H1 (cell line): ENCODE measurements around the gene CASP4. TPM values are rescaled to one million over a fixed set of nuclear protein-coding genes. Genes with fewer than 3 reads are reported as not detected.

Experiments
- CTCF ChIA-PET: fragments of 300-600 bp; sonication (Branson Sonifier 250); formaldehyde crosslinking; loops from one replicate; lab custom pipeline; 2021; ENCODE audit not compliant: partially characterized antibody; lab: Charles Lee
- POLR2A ChIA-PET: fragments of 300-600 bp; sonication (Branson Sonifier 250); formaldehyde crosslinking; loops from one replicate; lab custom pipeline; 2021; ENCODE audit warnings: inconsistent platforms; ENCODE audit not compliant: partially characterized antibody; lab: Charles Lee
- DNase-seq, 2 experiments: peaks; one replicate each; pipeline versions ENCODE4 v3.0.0 to v3.0.0-alpha.2; 2010 to 2022; ENCODE audit warnings: low spot score in 2 of 2, low read depth in 1 of 2, mixed read lengths in 1 of 2
- FAIRE-seq: peaks from 2 replicates; lab custom pipeline; 2011; peaks lifted over from hg19 to GRCh38; lab: Jason Lieb, UNC
- H2AFZ ChIP-seq: 2 replicates; pipeline ENCODE4 v1.8.1; 2012; ENCODE audit warnings: low read length, inconsistent platforms
- H2AK5ac ChIP-seq: 2 replicates; pipeline ENCODE4 v1.6.1; 2013; ENCODE audit warnings: low read depth, low read length
- H2BK120ac ChIP-seq: replicated peaks from 2 replicates; pipeline ENCODE3; 2013; ENCODE audit warnings: low read depth, low read length, inconsistent platforms
- H2BK12ac ChIP-seq: 2 replicates; pipeline ENCODE4 v1.6.1; 2013; ENCODE audit warnings: low read depth, low read length
- H2BK15ac ChIP-seq: 2 replicates; pipeline ENCODE4 v1.6.1; 2013; ENCODE audit warnings: low read length
- H2BK20ac ChIP-seq: 2 replicates; pipeline ENCODE4 v1.6.1; 2013; ENCODE audit warnings: low read length
- H2BK5ac ChIP-seq: 2 replicates; pipeline ENCODE4 v1.6.1; 2013; ENCODE audit warnings: low read depth, low read length
- H3K14ac ChIP-seq: 2 replicates; pipeline ENCODE4 v1.6.1; 2013; ENCODE audit warnings: inconsistent platforms; ENCODE audit not compliant: insufficient read length
- H3K18ac ChIP-seq: 2 replicates; pipeline ENCODE4 v1.6.1; 2013; ENCODE audit warnings: low read length; ENCODE audit errors: extremely low read depth
- H3K23ac ChIP-seq: 2 replicates; pipeline ENCODE4 v1.6.1; 2013; ENCODE audit warnings: inconsistent platforms; ENCODE audit not compliant: insufficient read length
- H3K23me2 ChIP-seq: 2 replicates; pipeline ENCODE4 v1.6.1; 2013; ENCODE audit warnings: low read depth, low read length
- H3K27ac ChIP-seq: 2 replicates; pipeline ENCODE4 v1.6.1; 2011; ENCODE audit warnings: low read depth, low read length, inconsistent platforms
- H3K27me3 ChIP-seq, 4 experiments: replicated peaks in 1 of 4; 1 replicate in 1 of 4; 2 replicates in 3 of 4; pipeline versions ENCODE4 v1.6.1 to v1.8.1; 2011 to 2013; ENCODE audit warnings: low read length in 3 of 4, mild to moderate bottlenecking in 3 of 4, inconsistent platforms in 2 of 4, mixed read lengths in 2 of 4, moderate library complexity in 1 of 4; ENCODE audit not compliant: control insufficient read depth in 3 of 4, insufficient read depth in 3 of 4; ENCODE audit errors: extremely low read depth in 1 of 4
- H3K36me3 ChIP-seq, 4 experiments: 2 replicates each; pipeline versions ENCODE4 v1.6.1 to v1.8.1; 2011 to 2013; ENCODE audit warnings: mild to moderate bottlenecking in 4 of 4, low read length in 3 of 4, moderate library complexity in 2 of 4, control low read depth in 1 of 4, inconsistent platforms in 1 of 4; ENCODE audit not compliant: insufficient read depth in 4 of 4, control insufficient read depth in 2 of 4
- H3K4ac ChIP-seq: replicated peaks from 2 replicates; pipeline ENCODE3; 2013; ENCODE audit warnings: low read length, low read depth, mixed read lengths, inconsistent platforms; ENCODE audit not compliant: insufficient read length
- H3K4me1 ChIP-seq, 4 experiments: replicated peaks in 1 of 4; 1 replicate in 1 of 4; 2 replicates in 3 of 4; pipeline versions ENCODE4 v1.6.1 to v1.8.1; 2011 to 2013; ENCODE audit warnings: low read length in 3 of 4, inconsistent platforms in 2 of 4, mixed read lengths in 1 of 4; ENCODE audit not compliant: insufficient read depth in 4 of 4, control insufficient read depth in 3 of 4
- H3K4me2 ChIP-seq, 2 experiments: 2 replicates each; pipeline versions ENCODE4 v1.6.1 to v1.8.1; 2011 to 2013; ENCODE audit warnings: low read depth in 2 of 2, low read length in 2 of 2, control low read depth in 1 of 2, inconsistent platforms in 1 of 2, mild to moderate bottlenecking in 1 of 2; ENCODE audit not compliant: insufficient read depth in 1 of 2
- H3K4me3 ChIP-seq, 4 experiments: fragments of 200-600, 300-600 bp in 1 of 4; sonication (generic), shearing (Covaris generic), sonication (Bioruptor Twin) in 1 of 4; 2 replicates each; pipeline versions ENCODE4 v1.5.1 to v1.8.1; 2011 to 2016; ENCODE audit warnings: low read length in 4 of 4, low read depth in 3 of 4, control low read depth in 2 of 4, inconsistent platforms in 2 of 4, mild to moderate bottlenecking in 2 of 4, mixed read lengths in 1 of 4, moderate library complexity in 1 of 4; ENCODE audit not compliant: insufficient read depth in 2 of 4; ENCODE audit errors: extremely low read depth in 1 of 4
- H3K56ac ChIP-seq: replicated peaks from 2 replicates; pipeline ENCODE3; 2013; ENCODE audit warnings: low read depth, mild to moderate bottlenecking, mixed read lengths, low read length, inconsistent platforms; ENCODE audit not compliant: insufficient read length
- H3K79me1 ChIP-seq: 2 replicates; pipeline ENCODE4 v1.6.1; 2013; ENCODE audit warnings: low read depth, low read length, control low read depth
- H3K79me2 ChIP-seq, 2 experiments: 2 replicates each; pipeline versions ENCODE4 v1.6.1 to v1.8.1; 2012 to 2013; ENCODE audit warnings: low read length in 2 of 2, mild to moderate bottlenecking in 2 of 2, inconsistent platforms in 1 of 2; ENCODE audit not compliant: insufficient read depth in 2 of 2, control insufficient read depth in 1 of 2
- H3K9ac ChIP-seq, 4 experiments: replicated peaks in 1 of 4; 1 replicate in 1 of 4; 2 replicates in 3 of 4; pipeline versions ENCODE4 v1.6.1 to v1.8.1; 2011 to 2013; ENCODE audit warnings: low read depth in 3 of 4, low read length in 3 of 4, control low read depth in 2 of 4, mild to moderate bottlenecking in 2 of 4, moderate library complexity in 2 of 4, inconsistent platforms in 1 of 4; ENCODE audit errors: extremely low read depth in 1 of 4
- H3K9me3 ChIP-seq, 2 experiments: 2 replicates each; pipeline versions ENCODE4 v1.6.1 to v1.8.1; 2012 to 2013; ENCODE audit warnings: mild to moderate bottlenecking in 2 of 2, moderate library complexity in 2 of 2, control low read depth in 1 of 2, inconsistent platforms in 1 of 2, low read depth in 1 of 2, low read length in 1 of 2, mixed read lengths in 1 of 2; ENCODE audit not compliant: insufficient read depth in 2 of 2
- H4K20me1 ChIP-seq, 2 experiments: replicated peaks in 1 of 2; 2 replicates each; pipeline versions ENCODE3 to v1.8.1; 2011 to 2013; ENCODE audit warnings: inconsistent platforms in 2 of 2, low read length in 2 of 2, mild to moderate bottlenecking in 1 of 2; ENCODE audit not compliant: insufficient read depth in 2 of 2, control insufficient read depth in 1 of 2
- H4K5ac ChIP-seq: 2 replicates; pipeline ENCODE4 v1.6.1; 2013; ENCODE audit warnings: low read length, low read depth, mixed read lengths, inconsistent platforms; ENCODE audit not compliant: insufficient read length
- H4K8ac ChIP-seq: 2 replicates; pipeline ENCODE4 v1.8.0; 2013; ENCODE audit warnings: mild to moderate bottlenecking, moderate library complexity, low read length, inconsistent platforms; ENCODE audit not compliant: insufficient read depth; ENCODE audit errors: extremely low read depth
- H4K91ac ChIP-seq: replicated peaks from 2 replicates; pipeline ENCODE3; 2013; ENCODE audit warnings: low read length, mixed read lengths, inconsistent platforms; ENCODE audit not compliant: insufficient read length
- CBX8 ChIP-seq: fragments of 300-800, 300-1000 bp; sonication (generic); IDR thresholded peaks from 2 replicates; pipeline ENCODE4 v1.7.1; 2016; ENCODE audit warnings: low read depth, low read length, borderline replicate concordance
- E2F6 ChIP-seq: IDR thresholded peaks from 2 replicates; pipeline ENCODE4 v1.6.1; 2012; ENCODE audit warnings: inconsistent platforms
- EZH2 ChIP-seq: fragments of 200-600 bp; sonication (generic); IDR thresholded peaks from 2 replicates; pipeline ENCODE4 v1.7.1; 2012; ENCODE audit warnings: low read depth, mild to moderate bottlenecking, moderate library complexity, low read length, inconsistent platforms; ENCODE audit not compliant: severe bottlenecking
- GTF2F1 ChIP-seq: IDR thresholded peaks from 2 replicates; pipeline ENCODE4 v1.6.1; 2012; ENCODE audit warnings: low read depth, low read length, improper control_type of control experiment, borderline replicate concordance
- HDAC6 ChIP-seq: IDR thresholded peaks from one replicate; pipeline ENCODE4 v1.7.1; 2012; ENCODE audit warnings: low read depth, mild to moderate bottlenecking, inconsistent platforms, low read length, moderate library complexity
- JUN ChIP-seq: IDR thresholded peaks from 2 replicates; pipeline ENCODE4 v1.6.1; 2011; ENCODE audit warnings: low read depth, mild to moderate bottlenecking, improper control_type of control experiment, low read length
- MAFK ChIP-seq: IDR thresholded peaks from 2 replicates; pipeline ENCODE4 v1.6.1; 2012; ENCODE audit warnings: low read depth, mild to moderate bottlenecking, improper control_type of control experiment, low read length
- SIX5 ChIP-seq: IDR thresholded peaks from 2 replicates; pipeline ENCODE4 v1.6.1; 2011; ENCODE audit warnings: mild to moderate bottlenecking, low read depth, low read length
- SP1 ChIP-seq: IDR thresholded peaks from 2 replicates; pipeline ENCODE4 v1.6.1; 2011; ENCODE audit warnings: low read depth, low read length
- TAF7 ChIP-seq: optimal IDR thresholded peaks from 2 replicates; pipeline ENCODE3; 2011; ENCODE audit warnings: low read depth, mild to moderate bottlenecking, inconsistent platforms, low read length, moderate library complexity, borderline replicate concordance
- WGBS, 2 experiments: shearing (Covaris generic) in 1 of 2; methylation state at CpG; one replicate each; pipeline versions ENCODE4 v1.1.6 to v1.1.7; 2013 to 2015; ENCODE audit warnings: low lambda C conversion rate in 2 of 2, mixed read lengths in 2 of 2, inconsistent platforms in 1 of 2, low coverage in 1 of 2, missing lambda C conversion rate in 1 of 2; ENCODE audit not compliant: insufficient replicate concordance in 2 of 2, insufficient coverage in 1 of 2, insufficient read length in 1 of 2; ENCODE audit errors: extremely low coverage in 1 of 2, missing lambda C conversion rate in 1 of 2; 5-methylcytosine and 5-hydroxymethylcytosine counted together
- polyA plus RNA-seq, 7 experiments: library from polyadenylated mRNA; depleted of rRNA in 3 of 7; stranded (reverse) in 5 of 7; unstranded in 2 of 7; fragments of >200 nt in 5 of 7; fragments of 200-250 nt in 2 of 7; gene quantifications; 1 replicate in 5 of 7; 2 replicates in 1 of 7; 4 replicates in 1 of 7; pipeline versions ENCODE4 v1.2.1 to v1.2.3, GENCODE V29; 2011 to 2013; ENCODE audit warnings: missing spikeins in 2 of 7, mixed read lengths in 2 of 7
- total RNA-seq: library from RNA; stranded (reverse); fragmentation: NEBNext Ultra II Directional; extraction: Animal tissue kit (Norgen Biotek cat#: 25700); gene quantifications from 2 replicates; pipeline ENCODE4 v1.2.1, GENCODE V29; 2021
- TF ChIP-seq, protein P1 (sequence below): IDR thresholded peaks from 2 replicates; pipeline ENCODE4 v1.6.1; 2011; ENCODE audit warnings: low read depth, mild to moderate bottlenecking, low read length; ENCODE audit not compliant: insufficient read depth

The CASP4 gene
- total and polyA plus RNA-seq, 2 of the 8 experiments (the other 6 are each of a cell fraction or from before 2014, with no cell fraction given), result 0.09 TPM; not detected in 1

DNA sequence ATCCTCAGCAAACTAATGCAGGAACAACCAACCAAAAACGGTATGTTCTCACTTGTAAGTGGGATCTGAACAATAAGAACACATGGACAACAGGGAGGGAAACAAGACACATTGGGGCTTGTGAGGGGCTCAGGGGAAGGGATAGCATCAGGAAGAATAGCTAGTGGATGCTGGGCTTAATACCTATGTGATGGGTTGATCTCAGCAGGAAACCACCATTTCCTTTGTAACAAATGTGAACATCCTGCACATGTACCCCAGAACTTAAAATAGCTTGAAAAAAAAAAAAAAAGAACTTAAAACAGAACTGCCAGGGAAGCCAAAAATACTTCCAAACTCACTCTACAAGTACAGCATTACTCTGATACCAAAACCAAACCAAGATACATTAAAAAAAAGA is 33.8 kb downstream of the CASP4 start:
- no peak overlapping the region for H3K56ac ChIP-seq
- no peak overlapping the region for H2BK20ac ChIP-seq
- H3K27me3 ChIP-seq, result no peaks in the 10 kb centered on the region
- H4K5ac ChIP-seq, result no peak overlapping the region
- H4K20me1 ChIP-seq, result no peaks in the 10 kb centered on the region
- H3K9me3 ChIP-seq, result no peaks in the 10 kb centered on the region
- H3K4me2 ChIP-seq, result no peak overlapping the region
- no peaks in the 10 kb centered on the region for H3K79me1 ChIP-seq
- no peak overlapping the region for H3K14ac ChIP-seq
- no peak overlapping the region for H3K4me3 ChIP-seq
- H2AK5ac ChIP-seq, result no peak overlapping the region
- H3K79me2 ChIP-seq, result no peaks in the 10 kb centered on the region
- H3K18ac ChIP-seq, result no peak overlapping the region
- no peak overlapping the region for H4K8ac ChIP-seq
- H2BK12ac ChIP-seq, result no peak overlapping the region
- H2BK5ac ChIP-seq, result no peak overlapping the region
- no peak overlapping the region for H2AFZ ChIP-seq
- H4K91ac ChIP-seq, result no peak overlapping the region
- FAIRE-seq, result no peak
- no peak overlapping the region for H3K27ac ChIP-seq
- H3K36me3 ChIP-seq, result no peaks in the 10 kb centered on the region
- no peak overlapping the region for H2BK120ac ChIP-seq
- CTCF ChIA-PET, result interaction anchor here (2.6 kb wide), 1 partner anchor 12 kb away, joined by 8 read pairs; no protein-coding TSS in a partner anchor
- TF ChIP-seq TAF7 (no peak), SIX5 (no peak), E2F6 (no peak), HDAC6 (no peak), JUN (no peak), SP1 (no peak), MAFK (no peak), EZH2 (no peak), GTF2F1 (no peak), CBX8 (no peak)
- TF ChIP-seq, protein P1, sequence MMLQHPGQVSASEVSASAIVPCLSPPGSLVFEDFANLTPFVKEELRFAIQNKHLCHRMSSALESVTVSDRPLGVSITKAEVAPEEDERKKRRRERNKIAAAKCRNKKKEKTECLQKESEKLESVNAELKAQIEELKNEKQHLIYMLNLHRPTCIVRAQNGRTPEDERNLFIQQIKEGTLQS, result no peak
- no peak overlapping the region for H3K4ac ChIP-seq
- no peak overlapping the region for H2BK15ac ChIP-seq
- H3K23ac ChIP-seq, result no peak overlapping the region
- H3K4me1 ChIP-seq, result no peaks in the 10 kb centered on the region
- H3K23me2 ChIP-seq, result no peaks in the 10 kb centered on the region
- no peak for DNase-seq
- WGBS, 2 experiments, result 93% methylated on average over 1 of the region's 1 CpG; no CpG with 5 or more reads in 1 of the 2 experiments
- H3K9ac ChIP-seq, result no peak overlapping the region
- POLR2A ChIA-PET, result no interaction called here
